Calu3 (cell line): ENCODE measurements around the gene BARX1. TPM values are rescaled to one million over a fixed set of nuclear protein-coding genes. Genes with fewer than 3 reads are reported as not detected.

Experiments used
- BruUV-seq: library from RNA; stranded (reverse); fragments of 400-500 nt; replicated peaks from 2 replicates; lab custom pipeline; 2021; lab: Mats Ljungman, UMichigan
- CTCF ChIA-PET: fragments of 300-600 bp; sonication (Branson Sonifier 250); formaldehyde crosslinking; loops from one replicate; lab custom pipeline; 2022; ENCODE audit warnings: antibody characterized with exemption; lab: Charles Lee
- DNase-seq: peaks from one replicate; pipeline ENCODE4 v3.0.0; 2022
- H3K27ac Mint-ChIP-seq: one replicate; pipeline ENCODE4 v1.8.0; 2022; ENCODE audit warnings: mixed read lengths; ENCODE audit not compliant: unreplicated experiment
- H3K27me3 Mint-ChIP-seq: one replicate; pipeline ENCODE4 v1.8.0; 2022; ENCODE audit warnings: mixed read lengths; ENCODE audit not compliant: unreplicated experiment
- H3K36me3 Mint-ChIP-seq: one replicate; pipeline ENCODE4 v1.8.0; 2022; ENCODE audit warnings: mild to moderate bottlenecking, moderate library complexity, mixed read lengths; ENCODE audit not compliant: insufficient read depth, unreplicated experiment
- H3K4me1 Mint-ChIP-seq: one replicate; pipeline ENCODE4 v1.8.0; 2022; ENCODE audit warnings: mild to moderate bottlenecking, low read depth, mixed read lengths; ENCODE audit not compliant: unreplicated experiment
- H3K4me3 Mint-ChIP-seq: one replicate; pipeline ENCODE4 v1.8.0; 2022; ENCODE audit warnings: mild to moderate bottlenecking, low read depth, moderate library complexity, mixed read lengths; ENCODE audit not compliant: unreplicated experiment
- H3K9me3 Mint-ChIP-seq: one replicate; pipeline ENCODE4 v1.8.0; 2022; ENCODE audit warnings: low read depth, mixed read lengths; ENCODE audit not compliant: unreplicated experiment
- intact Hi-C: fragments of 100-400 bp; cut with micrococcal nuclease; formaldehyde crosslinking; loops from one replicate; pipeline ENCODE4 v1.10.0; 2022; ENCODE audit not compliant: unreplicated experiment
- total RNA-seq: library from RNA; stranded (reverse); gene quantifications from 2 replicates; pipeline ENCODE4 v1.2.3, GENCODE V29; 2022
- TF ChIP-seq, protein P1 (sequence below): fragments of 200-600 bp; IDR thresholded peaks from one replicate; pipeline ENCODE4 v1.8.0; 2022; ENCODE audit warnings: antibody characterized with exemption; ENCODE audit not compliant: unreplicated experiment

BARX1 gene
- total RNA-seq, 1 experiment from 2014 or later: not detected

GRCh38 chr9:93922535-93922934 is 32.6 kb downstream of the BARX1 start:
- Mint-ChIP-seq H3K27me3 (peaks cover 49% of the 10 kb centered on the region), H3K27ac (no peak overlapping the region), H3K36me3 (no peaks in the 10 kb centered on the region), H3K4me1 (no peaks in the 10 kb centered on the region), H3K4me3 (no peak overlapping the region), H3K9me3 (no peaks in the 10 kb centered on the region)
- TF ChIP-seq, protein P1, sequence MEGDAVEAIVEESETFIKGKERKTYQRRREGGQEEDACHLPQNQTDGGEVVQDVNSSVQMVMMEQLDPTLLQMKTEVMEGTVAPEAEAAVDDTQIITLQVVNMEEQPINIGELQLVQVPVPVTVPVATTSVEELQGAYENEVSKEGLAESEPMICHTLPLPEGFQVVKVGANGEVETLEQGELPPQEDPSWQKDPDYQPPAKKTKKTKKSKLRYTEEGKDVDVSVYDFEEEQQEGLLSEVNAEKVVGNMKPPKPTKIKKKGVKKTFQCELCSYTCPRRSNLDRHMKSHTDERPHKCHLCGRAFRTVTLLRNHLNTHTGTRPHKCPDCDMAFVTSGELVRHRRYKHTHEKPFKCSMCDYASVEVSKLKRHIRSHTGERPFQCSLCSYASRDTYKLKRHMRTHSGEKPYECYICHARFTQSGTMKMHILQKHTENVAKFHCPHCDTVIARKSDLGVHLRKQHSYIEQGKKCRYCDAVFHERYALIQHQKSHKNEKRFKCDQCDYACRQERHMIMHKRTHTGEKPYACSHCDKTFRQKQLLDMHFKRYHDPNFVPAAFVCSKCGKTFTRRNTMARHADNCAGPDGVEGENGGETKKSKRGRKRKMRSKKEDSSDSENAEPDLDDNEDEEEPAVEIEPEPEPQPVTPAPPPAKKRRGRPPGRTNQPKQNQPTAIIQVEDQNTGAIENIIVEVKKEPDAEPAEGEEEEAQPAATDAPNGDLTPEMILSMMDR: no peak
- no peak for DNase-seq
- BruUV-seq: no TSS peak
- intact Hi-C loops: no loop called here
- CTCF ChIA-PET: no interaction called here

GRCh38 chr9:93920131-93920800 is 34.9 kb downstream of the BARX1 start:
- H3K4me1 Mint-ChIP-seq: no peaks in the 10 kb centered on the region
- TF ChIP-seq, protein P1: no peak
- H3K4me3 Mint-ChIP-seq: no peak overlapping the region
- no peaks in the 10 kb centered on the region for H3K36me3 Mint-ChIP-seq
- no TSS peak for BruUV-seq
- H3K27me3 Mint-ChIP-seq: peaks cover 62% of the 10 kb centered on the region
- intact Hi-C loops: no loop called here
- H3K9me3 Mint-ChIP-seq: no peaks in the 10 kb centered on the region
- CTCF ChIA-PET: no interaction called here
- no peak overlapping the region for H3K27ac Mint-ChIP-seq
- DNase-seq: no peak

- Mint-ChIP-seq H3K27ac (no peak overlapping the region), H3K9me3 (no peaks in the 10 kb centered on the region), H3K4me3 (no peak overlapping the region), H3K36me3 (no peaks in the 10 kb centered on the region), H3K4me1 (no peaks in the 10 kb centered on the region), H3K27me3 (peaks cover 70% of the 10 kb centered on the region)
- TF ChIP-seq, protein P1: no peak
- intact Hi-C loops: no loop called here
- no peak for DNase-seq
- BruUV-seq: no TSS peak
- CTCF ChIA-PET: no interaction called here
These were observed 37.1 kb downstream of the BARX1 start for GRCh38 chr9:93918061-93918460.

GRCh38 chr9:93917121-93917853 is 37.9 kb downstream of the BARX1 start:
- no peaks in the 10 kb centered on the region for H3K9me3 Mint-ChIP-seq
- DNase-seq: no peak

More at GRCh38 chr9:93917121-93917853, 37.9 kb downstream of the BARX1 start:
- no peak overlapping the region for H3K4me3 Mint-ChIP-seq
- no peaks in the 10 kb centered on the region for H3K36me3 Mint-ChIP-seq
- no TSS peak for BruUV-seq
- CTCF ChIA-PET: no interaction called here
- intact Hi-C loops: no loop called here
- no peak overlapping the region for H3K27ac Mint-ChIP-seq
- H3K4me1 Mint-ChIP-seq: no peaks in the 10 kb centered on the region
- TF ChIP-seq, protein P1: no peak
- peaks cover 68% of the 10 kb centered on the region for H3K27me3 Mint-ChIP-seq
